GM19372 (cell line): ENCODE results near the gene PEAR1.

Experiments used
- ATAC-seq: cut with Tn5 transposase; IDR thresholded peaks from one replicate; pipeline ENCODE4 v1.9.1; 2021; ENCODE audit warnings: mild to moderate bottlenecking, low read depth, moderate library complexity; ENCODE audit not compliant: unreplicated experiment

The PEAR1 gene

GRCh38 chr1:156931211-156931952 is 37.9 kb downstream of the PEAR1 start:
- ATAC-seq: no peak

- no peak for ATAC-seq
These were observed 38.6 kb downstream of the PEAR1 start for GRCh38 chr1:156931974-156932710.

- no peak for ATAC-seq
These were observed 39.6 kb downstream of the PEAR1 start for GRCh38 chr1:156933136-156933535.

GRCh38 chr1:156935505-156936128 is 42.1 kb downstream of the PEAR1 start:
- ATAC-seq: no peak

GRCh38 chr1:156936191-156936590 is 42.7 kb downstream of the PEAR1 start:
- ATAC-seq: no peak

- no peak for ATAC-seq
These were observed 43.3 kb downstream of the PEAR1 start for GRCh38 chr1:156936721-156937220.

GRCh38 chr1:156937883-156938282 is 44.4 kb downstream of the PEAR1 start:
- no peak for ATAC-seq

GRCh38 chr1:156938813-156939212 is 45.3 kb downstream of the PEAR1 start:
- no peak for ATAC-seq

- no peak for ATAC-seq
These were observed 46.3 kb downstream of the PEAR1 start for GRCh38 chr1:156939786-156940334.

- no peak for ATAC-seq
These were observed 48.2 kb downstream of the PEAR1 start for GRCh38 chr1:156941675-156942074.

GRCh38 chr1:156942176-156942575 is 48.7 kb downstream of the PEAR1 start:
- no peak for ATAC-seq

- no peak for ATAC-seq
These were observed 49.1 kb downstream of the PEAR1 start for GRCh38 chr1:156942576-156942975.

- ATAC-seq: no peak
These were observed 50.2 kb downstream of the PEAR1 start for GRCh38 chr1:156943756-156944155.

- ATAC-seq: no peak
These were observed 50.8 kb downstream of the PEAR1 start for GRCh38 chr1:156944268-156944667.

- ATAC-seq: no peak
These were observed 51.3 kb downstream of the PEAR1 start for GRCh38 chr1:156944848-156945247.

- no peak for ATAC-seq
These were observed 52.6 kb downstream of the PEAR1 start for GRCh38 chr1:156945881-156946661.

- no peak for ATAC-seq
These were observed 53.6 kb downstream of the PEAR1 start for GRCh38 chr1:156947127-156947526.

GRCh38 chr1:156947818-156948525 is 54.5 kb downstream of the PEAR1 start:
- no peak for ATAC-seq

- no peak for ATAC-seq
These were observed 55.2 kb downstream of the PEAR1 start for GRCh38 chr1:156948708-156949107.

GRCh38 chr1:156949127-156949526 is 55.6 kb downstream of the PEAR1 start:
- ATAC-seq: no peak
